Colonic mucosa (tissue), 4 donors: ENCODE results near the gene TEX36. TPM values are rescaled to one million over a fixed set of nuclear protein-coding genes. Genes with fewer than 3 reads are reported as not detected.

Experiments
- DNase-seq: peaks from one replicate; pipeline ENCODE4 v3.0.0-alpha.2; 2020
- H3K27ac ChIP-seq: fragments of 200-600 bp; one replicate; pipeline ENCODE4 v1.8.0; 2021
- H3K27me3 ChIP-seq: fragments of 200-600 bp; one replicate; pipeline ENCODE4 v1.8.0; 2021
- H3K36me3 ChIP-seq: fragments of 200-600 bp; one replicate; pipeline ENCODE4 v1.8.0; 2021
- H3K4me1 ChIP-seq: fragments of 200-600 bp; one replicate; pipeline ENCODE4 v1.8.0; 2021; ENCODE audit warnings: mild to moderate bottlenecking
- H3K4me3 ChIP-seq: fragments of 200-600 bp; one replicate; pipeline ENCODE4 v1.8.0; 2021
- H3K9ac ChIP-seq, 2 donors: one replicate each; pipeline ENCODE4 v1.7.0; 2013; ENCODE audit warnings: control low read depth in 2 of 2, low read depth in 2 of 2, low read length in 2 of 2
- H3K9me3 ChIP-seq: fragments of 200-600 bp; one replicate; pipeline ENCODE4 v1.8.0; 2021
- intact Hi-C: fragments of 100-400 bp; cut with DNase I; formaldehyde crosslinking; loops from one replicate; pipeline ENCODE4 v1.14.1; 2022
- total RNA-seq, 2 donors: library from RNA; stranded (reverse); fragmentation: NEBNext Ultra II Directional in 1 of 2; extraction: Animal tissue kit (Norgen Biotek cat#: 25700) in 1 of 2; gene quantifications; one replicate each; pipeline ENCODE4 v1.2.1, GENCODE V29; 2021
- TF ChIP-seq, protein P1 (sequence below): fragments of 200-600 bp; IDR thresholded peaks from one replicate; pipeline ENCODE4 v1.8.0; 2022; ENCODE audit warnings: antibody characterized with exemption, mild to moderate bottlenecking
- donor health status: healthy.
- donor health status: DM: no; HTN: no; CAD: no.
- donor health status: DM: no; HTN: no; CAD: no.

TEX36 gene
- total RNA-seq, 2 donors from 2014 or later, result not detected

DNA sequence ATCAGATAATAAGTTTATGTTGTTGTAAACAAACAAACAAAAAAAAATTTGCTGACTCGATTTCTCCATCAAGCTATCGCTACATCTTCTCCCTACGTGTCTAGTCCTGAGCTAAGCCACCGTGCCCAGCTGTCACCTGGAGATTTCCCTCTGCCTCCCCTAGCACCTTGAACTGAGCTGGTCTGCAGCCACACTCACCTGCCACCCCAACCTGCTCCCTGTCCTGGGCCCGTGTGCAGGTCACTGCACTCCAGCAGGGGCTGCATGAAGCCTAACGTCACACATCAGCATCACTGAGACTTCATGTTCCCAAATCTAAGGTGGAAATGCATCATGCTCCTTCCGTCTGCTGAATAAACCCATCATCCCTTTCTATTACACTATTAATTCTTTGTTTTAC, 44.4 kb downstream of the TEX36 start:
- no peaks in the 10 kb centered on the region for H3K9me3 ChIP-seq
- TF ChIP-seq, protein P1, sequence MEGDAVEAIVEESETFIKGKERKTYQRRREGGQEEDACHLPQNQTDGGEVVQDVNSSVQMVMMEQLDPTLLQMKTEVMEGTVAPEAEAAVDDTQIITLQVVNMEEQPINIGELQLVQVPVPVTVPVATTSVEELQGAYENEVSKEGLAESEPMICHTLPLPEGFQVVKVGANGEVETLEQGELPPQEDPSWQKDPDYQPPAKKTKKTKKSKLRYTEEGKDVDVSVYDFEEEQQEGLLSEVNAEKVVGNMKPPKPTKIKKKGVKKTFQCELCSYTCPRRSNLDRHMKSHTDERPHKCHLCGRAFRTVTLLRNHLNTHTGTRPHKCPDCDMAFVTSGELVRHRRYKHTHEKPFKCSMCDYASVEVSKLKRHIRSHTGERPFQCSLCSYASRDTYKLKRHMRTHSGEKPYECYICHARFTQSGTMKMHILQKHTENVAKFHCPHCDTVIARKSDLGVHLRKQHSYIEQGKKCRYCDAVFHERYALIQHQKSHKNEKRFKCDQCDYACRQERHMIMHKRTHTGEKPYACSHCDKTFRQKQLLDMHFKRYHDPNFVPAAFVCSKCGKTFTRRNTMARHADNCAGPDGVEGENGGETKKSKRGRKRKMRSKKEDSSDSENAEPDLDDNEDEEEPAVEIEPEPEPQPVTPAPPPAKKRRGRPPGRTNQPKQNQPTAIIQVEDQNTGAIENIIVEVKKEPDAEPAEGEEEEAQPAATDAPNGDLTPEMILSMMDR, result no peak
- no peaks in the 10 kb centered on the region for H3K27me3 ChIP-seq
- no peak overlapping the region for H3K4me3 ChIP-seq
- intact Hi-C loops, result no loop called here
- H3K36me3 ChIP-seq, result no peaks in the 10 kb centered on the region
- H3K4me1 ChIP-seq, result no peaks in the 10 kb centered on the region
- no peak overlapping the region for H3K9ac ChIP-seq
- DNase-seq, result no peak
- H3K27ac ChIP-seq, result no peak overlapping the region

DNA sequence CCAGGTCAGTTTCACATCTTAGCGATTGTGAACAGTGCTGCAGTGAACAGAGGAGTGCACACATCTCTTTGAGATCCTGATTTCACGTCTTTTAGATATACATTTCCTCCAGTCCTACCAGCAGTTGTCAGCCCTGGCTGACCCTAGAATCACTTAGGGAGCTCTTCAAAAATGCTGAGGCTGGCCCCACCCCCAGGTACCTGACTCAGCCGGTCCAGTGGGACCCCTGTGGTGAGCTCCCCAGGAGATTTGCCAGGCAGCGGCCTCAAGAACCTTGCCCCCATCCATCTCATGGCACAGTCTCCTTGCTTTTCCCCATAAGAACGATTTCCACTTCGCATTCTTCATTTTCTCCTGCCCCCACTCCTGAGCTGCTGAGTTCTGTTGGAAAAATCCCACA, 45.5 kb downstream of the TEX36 start:
- no peak overlapping the region for H3K27ac ChIP-seq
- intact Hi-C loops, result no loop called here
- no peaks in the 10 kb centered on the region for H3K9me3 ChIP-seq
- no peaks in the 10 kb centered on the region for H3K27me3 ChIP-seq
- DNase-seq, result no peak
- H3K4me1 ChIP-seq, result no peaks in the 10 kb centered on the region
- H3K9ac ChIP-seq, result no peak overlapping the region
- TF ChIP-seq, protein P1, result no peak
- no peaks in the 10 kb centered on the region for H3K36me3 ChIP-seq
- H3K4me3 ChIP-seq, result no peak overlapping the region

DNA sequence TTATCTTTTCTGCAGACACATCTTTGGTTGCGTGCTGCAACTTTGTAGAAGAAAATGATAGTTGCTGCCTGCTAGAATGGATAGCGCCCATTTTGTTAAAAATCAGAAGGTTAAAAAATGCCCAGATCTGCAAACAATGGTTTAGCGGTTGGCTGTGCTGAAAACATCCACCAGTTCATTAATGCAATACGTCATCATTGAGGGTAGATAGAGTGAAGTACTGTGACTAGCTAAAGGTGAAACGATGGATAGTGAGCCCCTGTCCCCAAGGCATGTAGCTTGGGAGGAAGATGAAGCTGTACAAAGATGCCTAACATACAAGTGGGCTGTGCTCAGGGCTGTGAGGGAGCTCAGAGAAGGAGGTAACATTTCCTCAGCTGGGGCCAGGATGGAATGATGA, 48.4 kb downstream of the TEX36 start:
- no peaks in the 10 kb centered on the region for H3K4me1 ChIP-seq

DNA sequence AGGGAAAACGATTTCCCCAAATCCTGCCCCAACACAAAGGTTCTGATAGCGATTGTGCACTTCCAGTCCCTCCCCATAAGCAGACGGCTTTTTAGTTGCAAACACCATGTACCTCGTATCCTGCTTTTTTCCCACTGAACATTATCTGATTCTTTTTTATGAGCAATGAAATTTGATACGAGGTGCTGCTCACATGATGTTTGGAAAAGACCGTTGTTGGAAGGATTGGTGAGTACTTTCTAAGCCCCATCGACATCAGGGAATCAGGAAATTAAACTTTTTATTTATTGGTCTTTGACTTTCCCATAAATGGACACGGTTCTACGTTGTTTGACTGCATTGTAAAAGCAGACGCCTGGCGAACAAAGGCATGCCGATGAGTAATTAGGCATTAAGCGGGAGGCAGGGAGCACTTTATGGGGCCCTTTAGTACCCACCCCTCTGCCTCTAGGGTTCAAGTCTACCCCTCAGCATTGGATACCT, 49.4 kb downstream of the TEX36 start:
- no peaks in the 10 kb centered on the region for H3K4me1 ChIP-seq
- no peak overlapping the region for H3K27ac ChIP-seq
- no peaks in the 10 kb centered on the region for H3K27me3 ChIP-seq
- H3K9me3 ChIP-seq, result no peaks in the 10 kb centered on the region
- TF ChIP-seq, protein P1, result no peak
- no peak for DNase-seq
- H3K4me3 ChIP-seq, result no peak overlapping the region
- intact Hi-C loops, result no loop called here
- no peaks in the 10 kb centered on the region for H3K36me3 ChIP-seq
- H3K9ac ChIP-seq, result no peak overlapping the region

More for the DNA sequence above, 48.4 kb downstream of the TEX36 start:
- no peaks in the 10 kb centered on the region for H3K9me3 ChIP-seq
- no peak overlapping the region for H3K4me3 ChIP-seq
- H3K36me3 ChIP-seq, result no peaks in the 10 kb centered on the region
- TF ChIP-seq, protein P1, result no peak
- intact Hi-C loops, result no loop called here
- DNase-seq, result no peak
- no peak overlapping the region for H3K9ac ChIP-seq
- H3K27ac ChIP-seq, result no peak overlapping the region
- H3K27me3 ChIP-seq, result no peaks in the 10 kb centered on the region

DNA sequence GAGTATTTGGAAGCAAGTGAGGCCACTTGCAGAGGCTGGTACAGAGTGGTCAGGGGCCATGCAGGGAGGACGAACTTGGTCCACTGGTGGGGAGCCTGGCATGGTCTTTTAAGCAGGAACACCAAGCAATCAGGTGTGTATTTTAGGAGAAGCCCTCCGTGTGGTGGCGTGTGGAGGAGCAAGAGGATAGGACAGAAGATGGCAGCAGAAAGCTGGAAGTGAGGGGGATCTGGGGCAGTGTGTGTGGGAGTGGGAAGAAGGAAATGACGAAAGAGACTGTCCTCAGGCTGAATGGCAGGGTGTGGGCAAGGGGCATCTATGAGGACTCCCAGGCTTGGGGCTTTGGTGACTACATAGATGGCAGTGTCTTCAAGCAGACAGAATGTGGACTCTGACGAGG, 51.2 kb downstream of the TEX36 start:
- H3K9me3 ChIP-seq, result no peaks in the 10 kb centered on the region
- TF ChIP-seq, protein P1, result no peak
- no peak overlapping the region for H3K27ac ChIP-seq
- H3K4me3 ChIP-seq, result no peak overlapping the region
- H3K4me1 ChIP-seq, result no peaks in the 10 kb centered on the region
- H3K36me3 ChIP-seq, result no peaks in the 10 kb centered on the region
- intact Hi-C loops, result no loop called here
- H3K27me3 ChIP-seq, result no peaks in the 10 kb centered on the region
- no peak overlapping the region for H3K9ac ChIP-seq
- DNase-seq, result no peak
